Endothelial cell (in vitro differentiated cells): ENCODE measurements around the gene PHACTR1. TPM values are rescaled to one million over a fixed set of nuclear protein-coding genes. Genes with fewer than 3 reads are reported as not detected.
"Not testable (repeated sequence)": the region's sequence is repeated elsewhere in the genome, so short reads cannot be mapped to it uniquely, and the experiment has no call there.

Experiments used
- DNase-seq: peaks from one replicate; pipeline ENCODE4 v3.0.0; 2021; ENCODE audit warnings: low spot score
- H3K27ac Mint-ChIP-seq: one replicate; pipeline ENCODE4 v1.8.0; 2021; ENCODE audit warnings: mixed read lengths, inconsistent platforms; ENCODE audit not compliant: unreplicated experiment
- H3K27me3 Mint-ChIP-seq: one replicate; pipeline ENCODE4 v1.8.0; 2021; ENCODE audit warnings: mild to moderate bottlenecking, moderate library complexity, mixed read lengths, inconsistent platforms; ENCODE audit not compliant: unreplicated experiment
- H3K36me3 Mint-ChIP-seq: one replicate; pipeline ENCODE4 v1.8.0; 2021; ENCODE audit warnings: mild to moderate bottlenecking, low read depth, mixed read lengths, inconsistent platforms; ENCODE audit not compliant: unreplicated experiment
- H3K4me1 Mint-ChIP-seq: one replicate; pipeline ENCODE4 v1.8.0; 2021; ENCODE audit warnings: mild to moderate bottlenecking, mixed read lengths, inconsistent platforms; ENCODE audit not compliant: unreplicated experiment
- H3K4me3 Mint-ChIP-seq: one replicate; pipeline ENCODE4 v1.8.0; 2021; ENCODE audit warnings: mild to moderate bottlenecking, mixed read lengths, inconsistent platforms; ENCODE audit not compliant: unreplicated experiment
- H3K9me3 Mint-ChIP-seq: one replicate; pipeline ENCODE4 v1.8.0; 2021; ENCODE audit warnings: mixed read lengths, inconsistent platforms; ENCODE audit not compliant: unreplicated experiment
- CTCF ChIP-seq: fragments of 200-600 bp; sonication (generic); IDR thresholded peaks from one replicate; pipeline ENCODE4 v1.5.0; 2021; ENCODE audit warnings: antibody characterized with exemption; ENCODE audit not compliant: unreplicated experiment
- total RNA-seq: library from RNA; stranded (reverse); fragmentation: NEBNext Ultra II Directional; extraction: Animal tissue kit (Norgen Biotek cat#: 25700); gene quantifications from one replicate; pipeline ENCODE4 v1.2.1, GENCODE V29; 2021; ENCODE audit not compliant: unreplicated experiment

PHACTR1 gene
- total RNA-seq, 1 donor from 2014 or later: 39.9 TPM

GRCh38 chr6:13315896-13316295 is 599.3 kb downstream of the PHACTR1 start:
- Mint-ChIP-seq H3K9me3 (no peaks in the 10 kb centered on the region), H3K36me3 (peaks cover 21% of the 10 kb centered on the region), H3K27ac (no peak overlapping the region), H3K27me3 (no peaks in the 10 kb centered on the region), H3K4me1 (no peaks in the 10 kb centered on the region), H3K4me3 (no peak overlapping the region)
- no peak for DNase-seq
- no peak for TF ChIP-seq CTCF

- H3K4me3 Mint-ChIP-seq: no peak overlapping the region
- no peak for TF ChIP-seq CTCF
- H3K9me3 Mint-ChIP-seq: no peaks in the 10 kb centered on the region
- DNase-seq: no peak
- H3K36me3 Mint-ChIP-seq: peaks cover 31% of the 10 kb centered on the region
- H3K4me1 Mint-ChIP-seq: no peaks in the 10 kb centered on the region
- H3K27me3 Mint-ChIP-seq: no peaks in the 10 kb centered on the region
- H3K27ac Mint-ChIP-seq: no peak overlapping the region
Measured at GRCh38 chr6:13318821-13319220, 602.3 kb downstream of the PHACTR1 start.

GRCh38 chr6:13319891-13320564 is 603.5 kb downstream of the PHACTR1 start:
- H3K36me3 Mint-ChIP-seq: peaks cover 33% of the 10 kb centered on the region
- DNase-seq: no peak
- no peak overlapping the region for H3K27ac Mint-ChIP-seq
- no peak overlapping the region for H3K4me3 Mint-ChIP-seq
- no peaks in the 10 kb centered on the region for H3K4me1 Mint-ChIP-seq
- TF ChIP-seq CTCF: no peak
- no peaks in the 10 kb centered on the region for H3K9me3 Mint-ChIP-seq
- H3K27me3 Mint-ChIP-seq: no peaks in the 10 kb centered on the region

- DNase-seq, H3K4me3 Mint-ChIP-seq, H3K27ac Mint-ChIP-seq, H3K27me3 Mint-ChIP-seq, H3K9me3 Mint-ChIP-seq: not testable (repeated sequence)
- peaks cover 16% of the 10 kb centered on the region for H3K36me3 Mint-ChIP-seq
- H3K4me1 Mint-ChIP-seq: peaks cover 13% of the 10 kb centered on the region
Measured at GRCh38 chr6:13326031-13326586, 609.5 kb downstream of the PHACTR1 start.

GRCh38 chr6:13327691-13328075 is 611.1 kb downstream of the PHACTR1 start:
- Mint-ChIP-seq H3K36me3 (peaks cover 11% of the 10 kb centered on the region), H3K27ac (peak overlapping the region; percentile 86), H3K9me3 (no peaks in the 10 kb centered on the region), H3K4me1 (peaks cover 13% of the 10 kb centered on the region), H3K27me3 (no peaks in the 10 kb centered on the region), H3K4me3 (peak overlapping the region; percentile 97)
- no peak for DNase-seq
- no peak for TF ChIP-seq CTCF
